HG03064 (cell line): ENCODE results near the gene LIPC.
"Not testable (repeated sequence)": the region's sequence is repeated elsewhere in the genome, so short reads cannot be mapped to it uniquely, and the experiment has no call there.

Experiments used
- ATAC-seq: cut with Tn5 transposase; IDR thresholded peaks from one replicate; pipeline ENCODE4 v1.9.1; 2021; ENCODE audit warnings: low read depth; ENCODE audit not compliant: unreplicated experiment

LIPC gene

DNA sequence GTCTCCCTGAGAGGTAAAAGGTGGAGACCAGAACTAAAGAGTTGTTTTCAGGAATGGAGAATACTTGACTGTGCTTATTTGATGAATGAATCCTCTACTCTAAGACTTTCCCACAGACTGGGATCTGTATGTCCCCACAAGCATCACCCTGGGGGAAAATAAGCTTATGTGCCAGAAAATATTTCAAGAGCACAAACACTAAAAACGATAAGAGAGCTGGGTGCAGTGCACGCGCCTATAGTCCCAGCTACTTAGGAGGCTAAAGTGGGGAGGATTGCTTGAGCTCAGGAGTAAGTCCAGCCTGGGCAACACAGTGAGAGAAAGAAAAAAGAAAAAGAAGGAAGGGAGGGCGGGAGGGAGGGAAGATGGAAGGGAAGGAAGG lies 167.0 kb downstream of the LIPC start:
- ATAC-seq, result no peak

DNA sequence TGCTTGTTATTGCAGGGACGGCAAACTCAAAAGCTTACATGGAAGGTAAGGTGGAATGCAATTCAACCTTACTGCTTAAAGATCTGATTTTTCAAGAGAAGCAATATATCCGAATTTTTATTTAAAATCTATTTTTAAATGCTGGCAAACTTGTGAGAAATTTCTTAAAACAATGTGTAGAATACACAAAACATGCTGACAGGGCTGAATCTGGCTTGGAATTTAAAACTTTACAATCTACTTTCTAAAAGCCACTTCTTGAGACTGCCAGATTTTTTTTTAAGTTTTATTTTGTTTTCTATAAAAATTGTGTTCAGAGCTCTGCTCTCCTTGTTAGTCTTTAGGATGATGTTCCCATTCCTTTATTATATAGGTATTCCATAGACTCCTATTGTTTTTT lies 171.0 kb downstream of the LIPC start:
- ATAC-seq, result no peak

DNA sequence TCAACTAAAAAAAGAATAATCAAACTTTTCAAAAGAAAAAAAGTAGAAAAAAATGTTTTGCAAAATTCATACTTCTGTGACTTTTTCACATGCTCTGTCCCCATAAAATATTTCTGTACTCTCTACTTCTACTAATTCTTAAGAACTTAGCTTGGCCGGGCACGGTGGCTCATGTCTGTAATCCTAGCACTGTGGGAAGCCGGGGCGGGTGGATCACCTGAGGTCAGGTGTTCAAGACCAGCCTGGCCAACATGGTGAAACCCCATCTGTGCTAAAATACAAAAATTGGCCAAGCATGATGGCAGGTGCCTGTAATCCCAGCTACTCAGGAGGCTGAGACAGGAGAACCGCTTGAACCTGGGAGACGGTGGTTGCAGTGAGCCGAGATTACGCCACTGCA lies 172.1 kb downstream of the LIPC start:
- ATAC-seq, result not testable (repeated sequence)

DNA sequence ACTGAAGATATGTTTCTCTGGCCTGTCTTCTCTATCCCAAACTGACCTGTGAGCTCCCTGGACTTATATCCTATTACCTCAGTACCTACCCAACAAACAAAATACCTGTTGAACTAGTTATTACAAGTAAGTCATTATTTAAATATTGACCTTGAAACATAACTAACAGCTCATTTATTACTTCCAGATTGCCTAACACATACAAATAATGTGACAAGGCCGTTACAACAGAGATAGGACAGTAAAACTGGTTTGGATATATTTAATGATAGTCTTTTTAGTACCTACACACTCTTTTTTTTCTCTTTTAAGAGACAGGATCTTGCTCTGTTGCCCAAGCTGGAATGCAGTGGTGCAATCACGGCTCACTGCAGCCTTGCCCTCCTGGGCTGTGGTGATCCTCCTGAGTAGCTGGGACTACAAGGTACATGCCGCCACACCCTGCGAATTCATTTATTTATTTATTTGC lies 172.7 kb downstream of the LIPC start:
- no peak for ATAC-seq

DNA sequence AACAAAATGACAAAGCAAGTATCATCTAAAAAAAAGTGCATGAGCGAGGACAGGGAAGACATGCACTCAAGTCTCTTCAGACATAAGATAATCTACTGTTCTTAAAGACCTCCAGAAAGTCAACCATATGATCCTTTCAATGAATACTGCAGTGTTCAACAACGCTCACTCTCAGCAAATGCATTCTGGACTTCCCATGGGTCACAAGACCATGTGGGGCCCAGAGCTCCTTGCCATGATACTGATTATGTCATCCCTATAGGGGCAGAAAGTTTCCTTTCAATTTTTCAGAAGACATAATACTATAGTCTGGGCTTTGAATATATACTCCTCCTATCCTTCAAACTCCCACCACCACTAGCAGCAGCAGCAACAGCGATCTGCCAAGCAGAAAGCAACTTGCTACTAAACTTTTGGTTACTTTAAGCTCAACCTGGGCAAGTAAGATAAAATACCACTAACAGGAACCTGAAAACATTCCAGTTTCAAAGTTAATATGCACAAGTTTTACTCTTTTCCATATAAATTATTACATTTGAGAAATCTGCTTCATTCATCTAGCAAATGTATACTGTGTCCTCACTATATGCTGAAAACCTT lies 174.2 kb downstream of the LIPC start:
- ATAC-seq, result no peak

DNA sequence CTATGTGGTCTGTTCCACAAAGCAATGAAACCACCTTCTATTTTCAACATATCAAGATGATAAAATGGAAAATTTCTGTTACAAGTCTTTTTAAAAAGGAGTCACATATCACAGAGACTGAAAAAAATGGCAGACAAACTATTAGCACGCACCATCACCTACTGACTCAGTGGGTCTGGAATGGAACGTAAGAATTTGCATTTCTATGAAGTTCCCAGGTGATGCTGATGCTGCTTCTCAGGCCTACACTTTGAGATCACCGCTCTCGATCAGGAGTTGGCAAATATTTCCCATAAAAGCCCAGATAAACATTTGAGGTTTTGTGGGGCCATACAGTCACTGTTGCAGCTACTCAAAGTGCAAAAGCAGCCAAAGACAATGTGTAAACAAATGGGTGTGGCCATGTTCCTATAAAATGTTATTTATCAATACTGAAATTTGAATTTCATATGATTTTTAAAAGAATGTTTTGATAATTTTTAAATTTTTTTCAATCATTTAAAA lies 174.8 kb downstream of the LIPC start:
- ATAC-seq, result no peak

DNA sequence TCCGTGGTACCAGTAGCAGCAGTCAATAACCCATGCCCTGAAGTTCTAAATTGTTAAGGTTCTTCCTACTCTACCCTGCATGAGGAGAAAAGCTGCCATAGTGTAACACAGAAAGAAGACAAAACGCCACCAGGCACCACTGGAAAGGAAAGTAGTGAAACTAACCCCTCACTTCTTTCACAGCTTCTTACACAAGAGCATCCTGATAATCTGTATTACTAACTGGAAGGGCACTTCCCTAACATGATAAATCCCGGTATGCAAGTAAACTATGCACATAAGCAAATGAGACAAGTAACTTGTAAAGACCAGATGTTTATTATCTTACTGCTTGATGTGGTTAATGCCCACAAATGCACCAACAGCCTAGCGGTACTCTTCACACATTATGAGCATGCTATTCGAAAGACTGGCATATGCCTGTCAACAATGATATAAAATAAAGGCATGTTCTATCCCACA lies 176.4 kb downstream of the LIPC start:
- ATAC-seq, result no peak

DNA sequence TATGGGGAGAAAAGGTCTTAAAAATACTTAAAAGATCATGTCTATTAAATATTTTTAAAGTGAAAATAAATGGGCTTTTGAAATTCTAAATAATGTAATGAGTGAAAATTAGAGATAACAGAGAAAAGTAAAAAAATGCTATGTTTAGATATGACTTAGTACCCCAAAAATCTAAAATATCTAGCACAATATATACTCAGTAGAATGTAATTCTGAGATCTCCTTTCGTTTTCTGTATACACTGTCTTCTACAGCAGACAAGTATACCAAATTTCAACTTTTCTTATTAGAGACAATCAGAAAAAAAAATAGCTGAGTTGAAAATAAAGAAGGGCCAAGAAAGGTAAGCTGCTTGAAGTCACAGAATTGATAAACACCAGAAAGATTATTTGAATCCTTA lies 176.9 kb downstream of the LIPC start:
- ATAC-seq, result no peak

DNA sequence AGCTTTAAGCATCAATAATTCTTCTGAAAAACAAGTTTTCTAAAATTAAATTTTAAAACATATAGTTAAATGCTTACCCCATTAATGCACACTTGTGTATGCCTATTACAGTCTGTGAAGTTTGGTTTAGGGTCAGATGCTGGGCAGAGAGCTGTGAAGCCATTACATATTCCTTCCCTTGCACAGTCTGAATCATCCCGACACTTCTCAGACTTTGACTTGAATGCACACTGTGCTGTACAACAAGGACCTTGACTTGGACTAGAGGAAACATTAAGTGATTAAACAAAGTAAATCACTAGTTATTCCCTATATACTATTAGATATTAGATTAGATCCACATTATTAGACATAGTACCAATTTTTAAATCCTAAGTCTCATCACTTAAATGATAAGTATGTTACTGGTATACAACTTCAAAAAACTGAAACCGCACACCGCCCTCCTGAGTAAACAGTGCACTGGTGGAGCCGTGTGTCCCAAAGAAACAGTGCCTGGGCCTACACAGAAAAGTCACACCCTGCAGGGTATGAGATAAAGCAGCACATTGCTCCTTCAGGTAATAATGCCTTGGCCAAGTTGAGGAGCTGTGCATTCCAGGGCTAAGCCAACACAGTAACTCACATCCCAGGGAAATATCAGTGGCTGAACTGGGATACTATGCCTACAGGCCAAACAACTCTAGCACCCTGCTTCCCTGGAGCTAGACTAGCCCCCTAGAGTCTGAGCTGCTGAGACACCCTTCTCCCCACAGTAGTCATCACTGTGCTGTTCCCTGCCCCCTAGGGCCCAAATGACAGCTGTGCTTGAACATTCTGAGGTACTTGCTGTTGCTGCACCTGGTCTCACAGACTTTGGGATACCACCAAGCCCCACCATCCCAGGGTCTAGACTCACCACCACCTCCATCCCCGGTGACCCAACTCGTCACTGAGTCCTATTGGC lies 180.2 kb downstream of the LIPC start:
- no peak for ATAC-seq

DNA sequence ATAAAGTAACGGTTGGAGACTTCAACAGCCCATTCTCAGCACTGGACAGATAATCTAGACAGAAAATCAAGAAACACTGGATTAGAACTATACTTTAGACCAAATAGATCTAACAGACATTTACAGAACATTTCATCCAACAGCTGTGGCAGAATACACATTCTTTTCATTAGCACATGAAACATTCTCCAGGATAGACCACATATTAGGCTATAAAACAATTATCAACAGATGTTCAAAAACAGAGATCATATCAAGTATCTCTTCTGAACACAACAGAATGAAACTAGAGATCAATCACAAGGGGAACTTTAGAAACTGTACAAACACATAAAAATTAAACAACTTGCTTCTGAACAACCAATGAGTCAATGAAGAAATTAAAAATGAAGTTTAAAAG lies 184.4 kb downstream of the LIPC start:
- ATAC-seq, result no peak
